NCI-H2081 treated with DMSO at 0.1 percent for 48 hours (cell line): ENCODE results near the gene PCDHGA3.
"Not testable (repeated sequence)": the region's sequence is repeated elsewhere in the genome, so short reads cannot be mapped to it uniquely, and the experiment has no call there.

Source experiments
- DNase-seq: peaks from one replicate; lab custom pipeline; 2025; lab: John Stamatoyannopoulos, UW

Gene PCDHGA3

DNA sequence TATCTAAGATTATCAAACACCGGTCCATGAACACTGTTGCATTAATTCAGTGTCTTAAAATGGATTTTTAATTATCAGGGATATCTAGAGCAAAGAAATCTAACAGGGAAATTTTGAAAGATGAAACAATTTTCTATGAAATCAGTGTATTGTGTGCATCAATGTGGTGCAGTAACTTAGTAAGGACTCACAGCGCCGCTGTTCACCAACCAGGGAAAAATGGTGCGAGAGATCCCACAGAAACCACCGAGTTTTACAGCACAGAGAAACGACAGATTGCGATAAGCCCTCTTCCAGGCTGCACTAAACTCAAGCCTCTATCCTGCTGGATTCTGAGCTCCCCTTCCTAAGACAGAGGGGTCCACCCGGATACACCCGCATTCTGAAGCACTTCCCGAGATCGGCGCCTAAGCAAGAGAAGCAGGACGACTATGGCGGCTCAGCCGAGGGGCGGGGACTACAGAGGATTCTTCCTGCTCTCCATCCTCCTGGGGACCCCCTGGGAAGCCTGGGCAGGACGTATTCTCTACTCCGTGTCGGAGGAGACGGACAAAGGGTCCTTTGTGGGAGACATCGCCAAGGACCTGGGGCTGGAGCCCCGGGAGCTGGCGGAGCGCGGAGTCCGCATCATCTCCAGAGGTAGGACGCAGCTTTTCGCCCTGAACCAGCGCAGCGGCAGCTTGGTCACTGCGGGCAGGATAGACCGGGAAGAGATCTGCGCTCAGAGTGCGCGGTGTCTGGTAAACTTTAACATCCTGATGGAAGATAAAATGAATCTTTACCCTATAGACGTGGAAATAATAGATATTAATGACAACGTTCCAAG is 39.1 kb downstream of the PCDHGA3 start, which contains the start of gene PCDHGA7:
Gene PCDHGA7 (plus strand): TSS at position 274 of the 826 bp plus-strand sequence. CDS start 158 bp downstream, at position 432.
- no peak for DNase-seq

DNA sequence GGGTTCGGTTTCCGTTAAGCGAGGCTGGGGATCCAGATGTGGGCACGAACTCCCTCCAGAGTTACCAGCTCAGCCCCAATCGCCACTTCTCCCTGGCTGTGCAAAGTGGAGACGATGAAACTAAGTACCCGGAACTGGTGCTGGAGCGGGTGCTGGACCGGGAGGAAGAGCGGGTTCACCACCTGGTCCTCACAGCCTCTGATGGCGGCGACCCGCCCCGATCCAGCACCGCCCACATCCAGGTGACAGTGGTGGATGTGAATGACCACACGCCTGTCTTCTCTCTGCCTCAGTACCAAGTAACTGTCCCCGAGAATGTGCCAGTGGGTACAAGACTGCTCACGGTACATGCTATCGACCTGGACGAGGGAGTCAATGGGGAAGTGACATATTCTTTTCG is 39.7 kb downstream of the PCDHGA3 start:
- DNase-seq: no peak

GRCh38 chr5:141384471-141385267 is 41.0 kb downstream of the PCDHGA3 start:
- DNase-seq: no peak

DNA sequence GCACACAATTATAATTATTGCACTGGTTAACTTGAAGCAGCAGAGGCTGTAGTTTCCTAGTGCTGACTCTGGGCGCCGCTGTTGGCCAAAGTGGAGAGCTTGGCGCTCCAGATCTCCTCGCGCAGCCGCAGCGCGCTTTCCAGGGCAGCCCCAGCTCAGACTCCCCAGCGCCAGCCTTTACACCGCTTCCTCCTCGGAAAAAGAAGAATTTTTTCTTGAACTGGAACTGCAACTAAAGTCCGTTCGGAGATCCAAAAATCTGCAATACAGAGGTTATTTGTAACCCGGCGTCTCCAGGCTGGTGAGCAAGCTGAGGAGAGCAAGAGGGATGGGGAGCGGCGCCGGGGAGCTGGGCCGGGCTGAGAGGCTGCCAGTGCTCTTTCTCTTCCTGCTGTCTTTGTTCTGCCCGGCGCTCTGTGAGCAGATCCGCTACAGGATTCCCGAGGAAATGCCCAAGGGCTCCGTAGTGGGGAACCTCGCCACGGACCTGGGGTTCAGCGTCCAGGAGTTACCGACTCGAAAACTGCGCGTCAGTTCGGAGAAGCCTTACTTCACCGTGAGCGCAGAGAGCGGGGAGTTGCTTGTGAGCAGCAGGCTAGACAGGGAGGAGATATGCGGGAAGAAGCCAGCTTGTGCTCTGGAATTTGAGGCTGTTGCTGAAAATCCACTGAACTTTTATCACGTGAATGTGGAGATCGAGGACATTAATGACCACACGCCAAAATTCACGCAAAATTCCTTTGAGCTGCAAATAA is 44.1 kb downstream of the PCDHGA3 start, which contains the start of gene PCDHGB4:
Gene PCDHGB4 (plus strand): TSS at position 142 of the 755 bp plus-strand sequence. CDS start 187 bp downstream, at position 329.
- DNase-seq: not testable (repeated sequence)

DNA sequence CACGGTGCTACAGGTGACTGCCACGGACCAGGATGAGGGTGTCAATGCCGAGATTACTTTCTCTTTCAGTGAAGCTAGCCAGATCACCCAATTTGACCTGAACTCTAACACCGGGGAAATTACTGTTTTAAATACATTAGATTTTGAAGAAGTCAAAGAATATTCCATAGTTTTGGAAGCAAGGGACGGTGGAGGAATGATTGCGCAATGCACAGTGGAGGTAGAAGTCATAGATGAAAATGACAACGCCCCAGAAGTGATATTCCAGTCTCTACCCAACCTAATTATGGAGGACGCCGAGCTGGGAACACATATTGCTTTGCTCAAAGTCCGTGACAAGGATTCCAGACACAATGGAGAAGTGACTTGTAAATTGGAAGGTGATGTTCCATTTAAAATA is 45.0 kb downstream of the PCDHGA3 start:
- DNase-seq: no peak

DNA sequence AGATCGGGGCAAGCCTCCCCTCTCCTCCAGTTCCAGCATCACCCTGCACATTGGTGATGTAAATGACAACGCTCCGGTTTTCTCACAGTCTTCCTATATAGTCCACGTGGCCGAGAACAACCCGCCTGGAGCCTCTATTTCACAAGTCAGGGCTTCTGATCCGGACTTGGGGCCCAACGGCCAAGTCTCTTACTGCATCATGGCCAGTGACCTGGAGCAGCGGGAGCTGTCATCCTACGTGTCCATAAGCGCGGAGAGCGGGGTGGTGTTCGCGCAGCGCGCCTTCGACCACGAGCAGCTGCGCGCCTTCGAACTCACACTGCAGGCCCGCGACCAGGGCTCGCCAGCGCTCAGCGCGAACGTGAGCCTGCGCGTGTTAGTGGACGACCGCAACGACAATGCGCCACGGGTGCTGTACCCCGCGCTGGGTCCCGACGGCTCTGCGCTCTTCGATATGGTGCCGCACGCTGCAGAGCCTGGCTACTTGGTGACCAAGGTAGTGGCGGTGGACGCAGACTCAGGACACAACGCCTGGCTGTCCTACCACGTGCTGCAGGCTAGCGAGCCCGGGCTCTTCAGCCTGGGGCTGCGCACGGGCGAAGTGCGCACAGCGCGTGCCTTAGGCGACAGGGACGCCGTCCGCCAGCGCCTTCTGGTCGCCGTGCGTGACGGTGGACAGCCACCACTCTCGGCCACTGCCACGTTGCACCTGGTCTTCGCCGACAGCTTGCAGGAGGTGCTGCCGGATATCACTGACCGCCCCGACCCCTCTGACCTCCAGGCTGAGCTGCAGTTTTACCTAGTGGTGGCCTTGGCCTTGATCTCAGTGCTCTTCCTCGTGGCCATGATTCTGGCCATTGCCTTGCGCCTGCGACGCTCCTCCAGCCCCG is 45.8 kb downstream of the PCDHGA3 start:
- DNase-seq: no peak

DNA sequence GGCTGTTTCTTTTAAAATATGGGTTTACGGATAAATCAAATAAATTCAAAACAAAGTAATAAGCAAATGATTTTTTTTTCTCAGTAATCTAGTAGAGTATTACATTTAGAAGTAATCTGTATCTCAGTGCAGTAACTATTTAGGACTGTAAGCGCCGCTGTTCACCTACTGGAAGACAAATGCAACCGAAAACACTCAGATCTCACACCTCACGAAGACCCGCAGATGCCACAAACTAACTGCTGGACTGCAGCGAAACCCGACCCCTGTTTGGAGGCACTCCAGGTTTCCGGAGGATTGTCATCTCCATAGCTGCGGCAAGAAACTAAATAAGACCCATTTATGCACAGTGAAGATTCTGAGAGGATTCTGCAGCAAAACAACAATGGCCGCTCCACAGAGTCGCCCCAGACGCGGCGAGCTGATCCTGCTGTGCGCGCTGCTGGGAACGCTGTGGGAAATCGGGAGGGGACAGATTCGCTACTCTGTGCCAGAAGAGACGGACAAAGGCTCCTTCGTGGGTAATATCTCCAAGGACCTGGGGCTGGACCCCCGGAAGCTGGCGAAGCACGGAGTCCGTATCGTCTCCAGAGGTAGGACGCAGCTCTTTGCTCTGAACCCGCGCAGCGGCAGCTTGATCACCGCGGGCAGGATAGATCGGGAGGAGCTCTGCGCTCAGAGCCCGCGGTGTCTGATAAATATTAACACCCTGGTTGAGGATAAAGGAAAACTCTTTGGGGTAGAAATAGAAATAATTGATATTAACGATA is 49.0 kb downstream of the PCDHGA3 start, which contains the start of gene PCDHGA8:
Gene PCDHGA8 (plus strand): TSS at position 205 of the 770 bp plus-strand sequence. CDS start 181 bp downstream, at position 386.
- no peak for DNase-seq

DNA sequence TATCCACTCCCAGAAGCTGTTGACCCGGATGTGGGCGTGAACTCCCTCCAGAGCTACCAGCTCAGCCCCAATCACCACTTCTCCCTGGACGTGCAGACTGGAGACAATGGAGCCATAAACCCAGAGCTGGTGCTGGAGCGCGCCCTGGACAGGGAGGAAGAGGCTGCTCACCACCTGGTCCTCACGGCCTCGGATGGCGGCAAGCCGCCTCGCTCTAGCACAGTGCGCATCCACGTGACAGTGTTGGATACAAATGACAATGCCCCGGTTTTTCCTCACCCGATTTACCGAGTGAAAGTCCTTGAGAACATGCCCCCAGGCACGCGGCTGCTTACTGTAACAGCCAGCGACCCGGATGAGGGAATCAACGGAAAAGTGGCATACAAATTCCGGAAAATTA is 49.6 kb downstream of the PCDHGA3 start:
- no peak for DNase-seq

GRCh38 chr5:141394401-141395187 is 51.0 kb downstream of the PCDHGA3 start:
- not testable (repeated sequence) for DNase-seq
